SU-DHL-6 (cell line): ENCODE measurements around the gene PDZRN3.

Experiments used
- EZH2phosphoT487 ChIP-seq: fragments of 200-600 bp; sonication (generic), shearing (Covaris generic); conservative IDR thresholded peaks from 2 replicates; pipeline ENCODE4 v1.6.1; 2018; ENCODE audit warnings: mild to moderate bottlenecking, antibody characterized with exemption, low read length, moderate library complexity, mixed read lengths
- TF ChIP-seq, protein P1 (sequence below): fragments of 200-600 bp; sonication (generic); IDR thresholded peaks from one replicate; pipeline ENCODE4 v1.5.1; 2017; ENCODE audit warnings: antibody characterized with exemption, mild to moderate bottlenecking, low read length, moderate library complexity; ENCODE audit not compliant: insufficient read depth, poor library complexity, severe bottlenecking

DNA sequence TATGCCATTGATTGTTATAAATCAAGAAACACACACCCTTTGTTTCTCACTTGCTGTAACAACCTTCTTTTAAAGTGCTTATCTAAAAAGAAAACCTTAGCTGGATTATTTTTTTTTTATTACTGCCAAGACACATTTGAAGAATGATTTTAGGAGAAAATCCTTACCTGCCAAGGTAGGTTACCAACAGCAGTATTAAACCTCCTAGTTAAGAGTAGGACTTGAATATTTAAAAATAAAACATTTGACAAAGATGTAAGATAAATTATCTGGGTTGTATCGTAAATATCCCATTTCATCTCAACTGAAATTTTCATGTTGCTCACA is 192.1 kb downstream of the PDZRN3 start:
- TF ChIP-seq, protein P1, sequence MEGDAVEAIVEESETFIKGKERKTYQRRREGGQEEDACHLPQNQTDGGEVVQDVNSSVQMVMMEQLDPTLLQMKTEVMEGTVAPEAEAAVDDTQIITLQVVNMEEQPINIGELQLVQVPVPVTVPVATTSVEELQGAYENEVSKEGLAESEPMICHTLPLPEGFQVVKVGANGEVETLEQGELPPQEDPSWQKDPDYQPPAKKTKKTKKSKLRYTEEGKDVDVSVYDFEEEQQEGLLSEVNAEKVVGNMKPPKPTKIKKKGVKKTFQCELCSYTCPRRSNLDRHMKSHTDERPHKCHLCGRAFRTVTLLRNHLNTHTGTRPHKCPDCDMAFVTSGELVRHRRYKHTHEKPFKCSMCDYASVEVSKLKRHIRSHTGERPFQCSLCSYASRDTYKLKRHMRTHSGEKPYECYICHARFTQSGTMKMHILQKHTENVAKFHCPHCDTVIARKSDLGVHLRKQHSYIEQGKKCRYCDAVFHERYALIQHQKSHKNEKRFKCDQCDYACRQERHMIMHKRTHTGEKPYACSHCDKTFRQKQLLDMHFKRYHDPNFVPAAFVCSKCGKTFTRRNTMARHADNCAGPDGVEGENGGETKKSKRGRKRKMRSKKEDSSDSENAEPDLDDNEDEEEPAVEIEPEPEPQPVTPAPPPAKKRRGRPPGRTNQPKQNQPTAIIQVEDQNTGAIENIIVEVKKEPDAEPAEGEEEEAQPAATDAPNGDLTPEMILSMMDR = no peak
- no peak for TF ChIP-seq EZH2phosphoT487
